Common myeloid progenitor, CD34-positive (primary cell): Measurements from ENCODE around the gene MOGAT2.

Experiments
- CTCF ChIA-PET: fragments of 350-600 bp; sonication (Branson Sonifier 250); formaldehyde crosslinking; loops from one replicate; lab custom pipeline; 2021; ENCODE audit warnings: antibody characterized with exemption; lab: Charles Lee
- POLR2A ChIA-PET: fragments of 350-600 bp; sonication (Branson Sonifier 250); formaldehyde crosslinking; loops from one replicate; lab custom pipeline; 2021; ENCODE audit warnings: antibody characterized with exemption; lab: Charles Lee
- DNase-seq, 3 donors: peaks; one replicate each; pipeline versions ENCODE4 v3.0.0 to v3.0.0-alpha.2; 2013
- H3K27ac ChIP-seq, 2 experiments: 1 replicate in 1 of 2; 2 replicates in 1 of 2; pipeline ENCODE4 v1.7.0; 2013; ENCODE audit warnings: inconsistent platforms in 2 of 2, low read length in 2 of 2, mild to moderate bottlenecking in 2 of 2, low read depth in 1 of 2, moderate library complexity in 1 of 2; ENCODE audit not compliant: severe bottlenecking in 2 of 2, insufficient read depth in 1 of 2, poor library complexity in 1 of 2
- H3K27me3 ChIP-seq, 5 experiments: replicated peaks in 2 of 5; 1 replicate in 3 of 5; 2 replicates in 2 of 5; pipeline versions ENCODE4 v1.6.1 to v1.7.0; 2013; ENCODE audit warnings: low read length in 4 of 5, mild to moderate bottlenecking in 2 of 5, moderate library complexity in 2 of 5, inconsistent platforms in 1 of 5; ENCODE audit not compliant: insufficient read depth in 5 of 5, control insufficient read depth in 4 of 5
- H3K36me3 ChIP-seq, 4 experiments: 1 replicate in 2 of 4; 2 replicates in 2 of 4; pipeline versions ENCODE4 v1.6.1 to v1.7.0; 2013; ENCODE audit warnings: low read length in 3 of 4, control low read depth in 1 of 4, mild to moderate bottlenecking in 1 of 4; ENCODE audit not compliant: control insufficient read depth in 4 of 4, insufficient read depth in 4 of 4
- H3K4me1 ChIP-seq, 4 experiments: 1 replicate in 3 of 4; 2 replicates in 1 of 4; pipeline versions ENCODE4 v1.6.1 to v1.7.1; 2013; ENCODE audit warnings: low read length in 3 of 4, mild to moderate bottlenecking in 3 of 4, control low read depth in 1 of 4, inconsistent platforms in 1 of 4, moderate library complexity in 1 of 4; ENCODE audit not compliant: control insufficient read depth in 4 of 4, insufficient read depth in 4 of 4; ENCODE audit errors: control extremely low read depth in 1 of 4
- H3K4me3 ChIP-seq, 7 experiments: 1 replicate in 4 of 7; 2 replicates in 3 of 7; pipeline versions ENCODE4 v1.5.1 to v1.7.0; 2013; ENCODE audit warnings: mild to moderate bottlenecking in 7 of 7, low read length in 6 of 7, moderate library complexity in 6 of 7, inconsistent platforms in 2 of 7, low read depth in 2 of 7, control low read depth in 1 of 7; ENCODE audit not compliant: insufficient read depth in 4 of 7, control insufficient read depth in 1 of 7; ENCODE audit errors: extremely low read depth in 1 of 7
- H3K9me3 ChIP-seq, 5 experiments: 1 replicate in 4 of 5; 2 replicates in 1 of 5; pipeline versions ENCODE4 v1.6.1 to v1.7.1; 2013; ENCODE audit warnings: low read length in 4 of 5, mild to moderate bottlenecking in 2 of 5, inconsistent platforms in 1 of 5, low read depth in 1 of 5, moderate library complexity in 1 of 5; ENCODE audit not compliant: control insufficient read depth in 4 of 5, insufficient read depth in 2 of 5; ENCODE audit errors: control extremely low read depth in 1 of 5
- WGBS: methylation state at CpG from one replicate; pipeline ENCODE4 v1.1.5; 2013; ENCODE audit not compliant: insufficient coverage; 5-methylcytosine and 5-hydroxymethylcytosine counted together

The MOGAT2 gene

DNA sequence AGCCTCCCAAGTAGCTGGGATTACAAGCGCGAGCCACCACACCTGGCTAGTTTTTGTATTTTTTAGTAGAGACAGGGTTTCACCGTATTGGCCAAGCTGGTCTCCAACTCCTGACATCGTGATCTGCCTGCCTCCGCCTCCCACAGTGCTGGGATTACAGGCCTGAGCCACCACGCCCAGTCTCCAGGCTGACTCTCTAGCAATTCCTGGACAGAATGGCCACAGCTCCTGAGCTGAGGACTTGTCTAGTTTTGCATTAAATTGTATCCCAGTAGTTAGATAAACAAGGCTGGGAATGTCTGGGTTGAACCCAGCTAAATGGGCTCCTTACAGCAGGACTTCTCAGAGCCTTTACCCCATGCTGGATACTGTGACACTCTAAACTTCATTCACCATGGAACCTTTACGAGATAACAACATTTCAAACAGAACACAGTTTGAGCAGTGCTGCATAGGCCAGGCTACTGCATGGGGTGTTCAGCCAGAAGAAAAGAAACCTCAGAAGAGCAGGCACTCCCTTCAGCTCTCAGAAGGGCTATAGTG lies 13.9 kb upstream of the MOGAT2 start:
- POLR2A ChIA-PET, result no interaction called here
- no peak overlapping the region for H3K27ac ChIP-seq
- WGBS, result 97% methylated on average over 4 of the region's 7 CpGs
- H3K4me3 ChIP-seq, result no peak overlapping the region
- CTCF ChIA-PET, result interaction anchor here (0.7 to 0.8 kb wide), 2 partner anchors 18 to 165 kb away, joined by 3 read pairs; no protein-coding TSS in a partner anchor
- H3K27me3 ChIP-seq, result peaks cover 0 to 3% (median 0%) of the 10 kb centered on the region in 5 experiments
- no peak for DNase-seq
- H3K36me3 ChIP-seq, result no peaks in the 10 kb centered on the region
- H3K9me3 ChIP-seq, result no peaks in the 10 kb centered on the region
- peaks cover 0 to 4% (median 1%) of the 10 kb centered on the region in 4 experiments for H3K4me1 ChIP-seq

DNA sequence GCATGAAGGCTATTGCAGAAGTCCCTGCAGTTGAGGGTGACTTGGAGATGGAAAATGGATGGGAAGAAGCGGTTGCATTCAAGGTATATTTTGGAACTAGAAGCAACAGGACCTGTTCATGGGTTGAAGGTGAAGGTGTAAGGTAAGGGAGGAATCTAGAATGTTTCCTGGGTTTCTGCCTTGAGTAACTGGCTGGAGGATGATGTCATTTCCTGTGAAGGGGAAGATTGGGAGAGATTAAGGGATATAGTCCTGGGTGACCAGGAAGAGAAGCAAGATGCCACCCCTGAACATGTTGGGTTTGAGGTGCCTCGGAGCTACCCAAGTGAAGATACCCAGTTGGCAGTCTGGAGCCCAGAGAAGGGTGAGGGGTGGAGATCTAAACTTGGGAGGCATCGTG lies 12.1 kb upstream of the MOGAT2 start:
- no peak overlapping the region for H3K27ac ChIP-seq
- H3K4me1 ChIP-seq, result peaks cover 0 to 4% (median 1%) of the 10 kb centered on the region in 4 experiments
- CTCF ChIA-PET, result interaction anchor here (0.6 to 2.4 kb wide), 17 partner anchors 8 to 667 kb away, joined by 3 to 10 read pairs (median 3); partner anchors contain the start of gene MOGAT2
- no peaks in the 10 kb centered on the region for H3K9me3 ChIP-seq
- H3K27me3 ChIP-seq, result no peaks in the 10 kb centered on the region
- POLR2A ChIA-PET, result no interaction called here
- DNase-seq, result no peak
- H3K4me3 ChIP-seq, result no peak overlapping the region
- 100% methylated on average over 1 of the region's 3 CpGs for WGBS
- no peaks in the 10 kb centered on the region for H3K36me3 ChIP-seq

DNA sequence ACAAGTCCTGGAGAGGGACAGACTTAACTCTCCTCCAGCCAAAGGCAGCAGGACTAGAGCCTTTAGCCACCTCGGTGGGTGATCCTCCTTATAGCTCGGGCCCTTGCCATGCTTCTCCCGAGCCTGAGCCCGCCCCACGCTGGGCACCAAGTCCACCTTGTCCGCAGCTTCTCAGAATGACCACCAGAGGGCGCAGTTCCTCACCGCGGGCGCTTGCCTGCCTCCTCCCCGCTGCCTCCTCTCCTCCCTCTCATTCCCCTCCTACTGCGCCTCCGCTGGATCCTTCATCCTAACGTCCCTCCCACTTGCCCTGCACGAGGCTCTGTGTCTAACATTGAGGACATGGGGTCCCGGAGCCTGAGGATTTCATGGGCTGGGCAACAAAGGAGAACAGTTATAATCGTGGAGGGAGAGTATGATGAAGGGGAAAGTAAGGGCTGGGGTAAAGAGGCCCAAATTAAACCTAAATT lies 11.3 kb upstream of the MOGAT2 start:
- Histone ChIP-seq H3K4me3 (peak overlapping the region in 1 of 7 experiments; percentile 4), H3K9me3 (no peaks in the 10 kb centered on the region), H3K27ac (no peak overlapping the region), H3K36me3 (no peaks in the 10 kb centered on the region), H3K27me3 (no peaks in the 10 kb centered on the region), H3K4me1 (peaks cover 0 to 4% (median 1%) of the 10 kb centered on the region in 4 experiments)
- DNase-seq, result peak; percentile 75 to 76 (median 76)
- WGBS, result 2% methylated on average over 13 of the region's 17 CpGs
- POLR2A ChIA-PET, result interaction anchor here (1.0 kb wide), 1 partner anchor 15 kb away, joined by 3 read pairs; no protein-coding TSS in a partner anchor
- CTCF ChIA-PET, result interaction anchor here (0.6 to 2.4 kb wide), 20 partner anchors 9 to 666 kb away, joined by 3 to 10 read pairs (median 3); partner anchors contain the start of gene MOGAT2

DNA sequence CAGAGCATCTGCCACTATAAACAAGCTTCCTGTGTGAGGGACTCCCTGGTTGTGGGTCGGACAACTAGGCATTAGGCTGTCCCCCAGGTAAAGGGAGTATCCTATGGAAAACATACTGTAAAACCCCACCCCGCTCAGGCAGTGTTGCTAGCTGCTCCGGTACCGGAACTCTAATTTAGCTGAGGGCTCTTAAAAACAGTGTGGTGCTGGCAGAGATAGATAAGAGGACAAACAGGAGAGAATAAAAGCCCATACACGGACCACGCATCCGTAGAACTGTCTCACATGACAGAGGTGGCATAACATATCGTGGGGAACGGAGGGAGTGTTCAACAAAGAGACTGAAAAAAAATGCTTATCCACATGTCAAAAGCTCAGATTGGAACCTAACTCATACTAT lies 3.4 kb upstream of the MOGAT2 start:
- H3K9me3 ChIP-seq, result no peaks in the 10 kb centered on the region
- H3K27me3 ChIP-seq, result no peaks in the 10 kb centered on the region
- DNase-seq, result peak; percentile 20 to 55 (median 47)
- H3K4me1 ChIP-seq, result no peaks in the 10 kb centered on the region
- ChIA-PET POLR2A (no interaction called here), CTCF (interaction anchor here (1.7 kb wide), 1 partner anchor 9 kb away, joined by 5 read pairs; no protein-coding TSS in a partner anchor)
- no peak overlapping the region for H3K27ac ChIP-seq
- H3K4me3 ChIP-seq, result no peak overlapping the region
- 100% methylated on average over 3 of the region's 9 CpGs for WGBS
- H3K36me3 ChIP-seq, result no peaks in the 10 kb centered on the region

DNA sequence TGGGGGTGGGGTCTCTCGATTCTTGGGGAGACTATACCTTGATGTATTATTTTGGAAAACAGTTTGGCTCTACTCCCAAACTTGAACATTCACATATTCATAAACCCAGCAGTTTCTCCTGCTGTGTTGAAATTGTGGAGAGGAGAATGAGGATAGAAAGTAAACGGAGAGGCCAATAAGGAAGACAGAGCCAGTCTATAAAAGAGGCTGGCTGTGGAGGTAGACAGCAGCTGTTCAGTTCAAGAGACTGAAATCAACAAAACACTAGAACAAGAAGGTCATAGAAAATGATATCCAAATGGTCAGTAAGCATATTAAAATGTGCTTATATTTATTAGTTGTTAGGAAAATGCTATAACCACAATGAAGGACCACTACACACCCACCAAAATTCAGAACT lies 1.9 kb upstream of the MOGAT2 start:
- WGBS, result no CpG with 5 or more reads among the region's 2 CpGs
- ChIA-PET POLR2A (no interaction called here), CTCF (interaction anchor here (1.3 to 1.7 kb wide), 2 partner anchors 8 to 9 kb away, joined by 3 to 5 read pairs; no protein-coding TSS in a partner anchor)
- no peak overlapping the region for H3K27ac ChIP-seq
- H3K4me1 ChIP-seq, result no peaks in the 10 kb centered on the region
- H3K27me3 ChIP-seq, result no peaks in the 10 kb centered on the region
- H3K36me3 ChIP-seq, result no peaks in the 10 kb centered on the region
- no peak for DNase-seq
- H3K9me3 ChIP-seq, result no peaks in the 10 kb centered on the region
- no peak overlapping the region for H3K4me3 ChIP-seq

- Histone ChIP-seq H3K27me3 (no peaks in the 10 kb centered on the region), H3K4me1 (peaks cover 0 to 3% (median 1%) of the 10 kb centered on the region in 4 experiments), H3K27ac (no peak overlapping the region), H3K36me3 (no peaks in the 10 kb centered on the region), H3K9me3 (no peaks in the 10 kb centered on the region), H3K4me3 (no peak overlapping the region)
- no peak for DNase-seq
- POLR2A ChIA-PET, result no interaction called here
- CTCF ChIA-PET, result interaction anchor here (1.1 kb wide), 1 partner anchor 11 kb away, joined by 3 read pairs; no protein-coding TSS in a partner anchor
- WGBS, result 93% methylated on average over 3 of the region's 3 CpGs
Measured at GRCh38 chr11:75716659-75717058, 979 bp upstream of the MOGAT2 start.
